GM21786 (cell line): Measurements from ENCODE around the gene MTF1.

Experiments
- ATAC-seq: cut with Tn5 transposase; IDR thresholded peaks from one replicate; pipeline ENCODE4 v1.9.1; 2021; ENCODE audit not compliant: unreplicated experiment

The MTF1 gene

GRCh38 chr1:37868466-37868865, 9.1 kb upstream of the MTF1 start:
- no peak for ATAC-seq

- ATAC-seq, result no peak
Measured at GRCh38 chr1:37867784-37868183, 8.4 kb upstream of the MTF1 start.

GRCh38 chr1:37866491-37866890, 7.1 kb upstream of the MTF1 start:
- no peak for ATAC-seq

- ATAC-seq, result no peak
Measured at GRCh38 chr1:37865348-37866120, 6.1 kb upstream of the MTF1 start.

GRCh38 chr1:37862330-37862729, 2.9 kb upstream of the MTF1 start:
- no peak for ATAC-seq

GRCh38 chr1:37861151-37861550, 1.8 kb upstream of the MTF1 start:
- no peak for ATAC-seq

GRCh38 chr1:37860346-37860666, 914 bp upstream of the MTF1 start:
- ATAC-seq, result no peak

- peak; percentile 13 for ATAC-seq
Measured at GRCh38 chr1:37858931-37859506, 373 bp downstream of the MTF1 start.

GRCh38 chr1:37854406-37854805, 5.0 kb downstream of the MTF1 start:
- no peak for ATAC-seq

- ATAC-seq, result no peak
Measured at GRCh38 chr1:37853157-37853556, 6.2 kb downstream of the MTF1 start.

GRCh38 chr1:37851782-37852210, 7.6 kb downstream of the MTF1 start:
- ATAC-seq, result no peak

GRCh38 chr1:37851262-37851661, 8.1 kb downstream of the MTF1 start:
- ATAC-seq, result no peak

- ATAC-seq, result no peak
Measured at GRCh38 chr1:37850352-37850955, 8.9 kb downstream of the MTF1 start.

GRCh38 chr1:37849480-37849879, 9.9 kb downstream of the MTF1 start:
- ATAC-seq, result no peak

GRCh38 chr1:37846647-37847339, 12.6 kb downstream of the MTF1 start:
- ATAC-seq, result no peak

- no peak for ATAC-seq
Measured at GRCh38 chr1:37845786-37846185, 13.6 kb downstream of the MTF1 start.

- ATAC-seq, result no peak
Measured at GRCh38 chr1:37845049-37845646, 14.2 kb downstream of the MTF1 start.

- ATAC-seq, result no peak
Measured at GRCh38 chr1:37844536-37844935, 14.9 kb downstream of the MTF1 start.

GRCh38 chr1:37841652-37842051, 17.7 kb downstream of the MTF1 start:
- ATAC-seq, result no peak

GRCh38 chr1:37840711-37841110, 18.7 kb downstream of the MTF1 start:
- no peak for ATAC-seq

- no peak for ATAC-seq
Measured at GRCh38 chr1:37839676-37840075, 19.7 kb downstream of the MTF1 start.

GRCh38 chr1:37836788-37837187, 22.6 kb downstream of the MTF1 start:
- ATAC-seq, result no peak
